Trophoblast cell (in vitro differentiated cells and primary cell): Measurements from ENCODE around the gene HMHB1. TPM values are rescaled to one million over a fixed set of nuclear protein-coding genes. Genes with fewer than 3 reads are reported as not detected.

ENCODE experiments used
- DNase-seq, 2 donors: peaks; one replicate each; pipeline ENCODE4 v3.0.0-alpha.2; 2016
- H2AFZ ChIP-seq: 2 replicates; pipeline ENCODE4 v1.6.1; 2013; ENCODE audit warnings: low read length, moderate library complexity, mild to moderate bottlenecking; ENCODE audit not compliant: insufficient read depth, poor library complexity
- H2AK5ac ChIP-seq: 2 replicates; pipeline ENCODE4 v1.6.1; 2013; ENCODE audit warnings: mild to moderate bottlenecking, low read length
- H2BK120ac ChIP-seq: 2 replicates; pipeline ENCODE4 v1.6.1; 2013; ENCODE audit warnings: low read length, mild to moderate bottlenecking, moderate library complexity; ENCODE audit not compliant: insufficient read depth, poor library complexity
- H2BK12ac ChIP-seq: 2 replicates; pipeline ENCODE4 v1.6.1; 2013; ENCODE audit warnings: mild to moderate bottlenecking, low read length, moderate library complexity
- H2BK5ac ChIP-seq: 2 replicates; pipeline ENCODE4 v1.6.1; 2013; ENCODE audit warnings: low read length, low read depth, moderate library complexity, mild to moderate bottlenecking; ENCODE audit not compliant: poor library complexity
- H3K14ac ChIP-seq: 2 replicates; pipeline ENCODE4 v1.6.1; 2013; ENCODE audit warnings: mild to moderate bottlenecking, low read length
- H3K18ac ChIP-seq: 2 replicates; pipeline ENCODE4 v1.6.1; 2013; ENCODE audit warnings: mild to moderate bottlenecking, low read length
- H3K23ac ChIP-seq: 2 replicates; pipeline ENCODE4 v1.6.1; 2013; ENCODE audit warnings: low read length
- H3K27ac ChIP-seq: 2 replicates; pipeline ENCODE4 v1.5.1; 2013; ENCODE audit warnings: low read depth, mild to moderate bottlenecking, inconsistent platforms, low read length, moderate library complexity
- H3K27me3 ChIP-seq: 2 replicates; pipeline ENCODE4 v1.6.1; 2013; ENCODE audit warnings: inconsistent platforms, mild to moderate bottlenecking, low read length, moderate library complexity; ENCODE audit not compliant: insufficient read depth
- H3K36me3 ChIP-seq, 2 experiments: 1 replicate in 1 of 2; 2 replicates in 1 of 2; pipeline ENCODE4 v1.6.1; 2013; ENCODE audit warnings: low read length in 2 of 2, mild to moderate bottlenecking in 2 of 2, moderate library complexity in 1 of 2; ENCODE audit not compliant: insufficient read depth in 2 of 2, control insufficient read depth in 1 of 2
- H3K4ac ChIP-seq: 2 replicates; pipeline ENCODE4 v1.6.1; 2013; ENCODE audit warnings: low read depth, mild to moderate bottlenecking, low read length, moderate library complexity
- H3K4me1 ChIP-seq, 2 experiments: 1 replicate in 1 of 2; 2 replicates in 1 of 2; pipeline ENCODE4 v1.6.1; 2013; ENCODE audit warnings: low read length in 2 of 2, mild to moderate bottlenecking in 2 of 2, moderate library complexity in 1 of 2; ENCODE audit not compliant: insufficient read depth in 2 of 2, control insufficient read depth in 1 of 2
- H3K4me2 ChIP-seq: 2 replicates; pipeline ENCODE4 v1.6.1; 2013; ENCODE audit warnings: inconsistent platforms, mild to moderate bottlenecking, low read length, moderate library complexity
- H3K4me3 ChIP-seq: 2 replicates; pipeline ENCODE4 v1.5.1; 2013; ENCODE audit warnings: mild to moderate bottlenecking, low read depth, low read length, inconsistent platforms
- H3K79me1 ChIP-seq: one replicate; pipeline ENCODE4 v1.6.1; 2013; ENCODE audit warnings: low read length
- H3K79me2 ChIP-seq: 2 replicates; pipeline ENCODE4 v1.6.1; 2013; ENCODE audit warnings: low read length, mild to moderate bottlenecking; ENCODE audit not compliant: control insufficient read depth, insufficient read depth, poor library complexity
- H3K9ac ChIP-seq: 2 replicates; pipeline ENCODE4 v1.6.1; 2013; ENCODE audit warnings: mild to moderate bottlenecking, low read length
- H3K9me3 ChIP-seq: 2 replicates; pipeline ENCODE4 v1.6.1; 2013; ENCODE audit warnings: low read depth, mild to moderate bottlenecking, control low read depth, inconsistent platforms, low read length; ENCODE audit not compliant: insufficient read depth
- H4K12ac ChIP-seq: 2 replicates; pipeline ENCODE4 v1.6.1; 2013; ENCODE audit warnings: low read depth, mild to moderate bottlenecking, low read length, moderate library complexity
- H4K8ac ChIP-seq: 2 replicates; pipeline ENCODE4 v1.6.1; 2013; ENCODE audit warnings: low read depth, mild to moderate bottlenecking, low read length, moderate library complexity
- H4K91ac ChIP-seq: one replicate; pipeline ENCODE4 v1.6.1; 2013; ENCODE audit warnings: low read depth, mild to moderate bottlenecking, low read length, moderate library complexity
- WGBS: extraction: QIAGEN DNeasy Blood & Tissue Kit; methylation state at CpG from one replicate; pipeline ENCODE4 v1.1.7; 2013; ENCODE audit warnings: missing lambda C conversion rate; ENCODE audit not compliant: insufficient read length, insufficient coverage; ENCODE audit errors: extremely low coverage; 5-methylcytosine and 5-hydroxymethylcytosine counted together
- polyA plus RNA-seq: library from polyadenylated mRNA; stranded (reverse); fragments of 200-250 nt; gene quantifications from 2 replicates; pipeline ENCODE4 v1.2.3, GENCODE V29; 2013

Gene HMHB1
- not detected in 2 replicates for polyA plus RNA-seq

- no peak within 1 kb of the TSS for H3K27ac ChIP-seq
- no peak within 1 kb of the TSS for H3K4me3 ChIP-seq
- H2AK5ac ChIP-seq: no peak within 1 kb of the TSS
- H2AFZ ChIP-seq: no peak within 1 kb of the TSS
- H3K79me2 ChIP-seq: no peaks in the 10 kb centered on the region
- no peak within 1 kb of the TSS for H3K23ac ChIP-seq
- no CpG with 5 or more reads among the region's 16 CpGs for WGBS
- no peak within 1 kb of the TSS for H4K91ac ChIP-seq
- no peak within 1 kb of the TSS for H3K18ac ChIP-seq
- H3K4ac ChIP-seq: no peak within 1 kb of the TSS
- H3K14ac ChIP-seq: no peak within 1 kb of the TSS
- H4K8ac ChIP-seq: no peak within 1 kb of the TSS
- H3K9me3 ChIP-seq: no peaks in the 10 kb centered on the region
- no peak within 1 kb of the TSS for H3K9ac ChIP-seq
- no peak within 1 kb of the TSS for H2BK5ac ChIP-seq
- H3K4me1 ChIP-seq: no peaks in the 10 kb centered on the region
- H3K79me1 ChIP-seq: no peaks in the 10 kb centered on the region
- no peak for DNase-seq
- H2BK120ac ChIP-seq: no peak within 1 kb of the TSS
- H2BK12ac ChIP-seq: no peak within 1 kb of the TSS
- H4K12ac ChIP-seq: no peak within 1 kb of the TSS
- H3K27me3 ChIP-seq: no peaks in the 10 kb centered on the region
- no peaks in the 10 kb centered on the region for H3K36me3 ChIP-seq
- no peak within 1 kb of the TSS for H3K4me2 ChIP-seq
Observed at GRCh38 chr5:143812085-143812705, at the start of gene HMHB1. Gene HMHB1 (plus strand): TSS chr5:143812161.

DNA sequence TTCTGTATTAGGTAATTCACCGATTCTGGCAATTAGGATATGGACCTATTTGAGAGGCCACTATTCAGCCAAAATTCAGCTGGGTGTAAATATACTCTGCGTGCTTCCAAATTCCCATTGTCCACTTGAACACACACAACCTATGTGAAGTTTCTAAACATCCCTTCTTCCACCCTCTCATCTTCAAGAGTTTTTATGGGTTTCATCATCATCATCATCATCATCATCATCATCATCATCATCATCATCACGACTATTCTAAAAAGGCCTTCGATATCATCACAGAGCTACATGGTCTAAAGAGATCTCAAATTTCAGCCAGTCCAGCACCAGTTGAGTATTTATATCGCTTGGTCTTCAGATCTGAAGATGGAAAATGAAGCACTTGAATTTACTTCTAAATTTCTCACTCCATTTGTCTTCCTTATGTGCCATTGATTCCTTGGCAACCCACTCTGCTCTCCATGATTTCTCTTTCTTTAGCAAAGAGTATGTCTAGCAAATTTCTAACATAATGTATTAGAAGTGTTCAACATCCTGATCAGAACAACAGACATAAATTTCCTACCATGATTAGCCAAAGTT lies 49.2 kb upstream of the HMHB1 start:
- Histone ChIP-seq H3K79me1 (no peaks in the 10 kb centered on the region), H3K23ac (no peak overlapping the region), H2BK120ac (no peak overlapping the region), H3K9me3 (no peaks in the 10 kb centered on the region), H3K4me2 (no peak overlapping the region), H3K4ac (no peak overlapping the region), H4K12ac (no peak overlapping the region), H2AFZ (no peak overlapping the region), H3K9ac (no peak overlapping the region), H2BK5ac (no peak overlapping the region), H4K91ac (no peak overlapping the region), H3K4me3 (no peak overlapping the region), H3K14ac (no peak overlapping the region), H3K27me3 (no peaks in the 10 kb centered on the region), H4K8ac (no peak overlapping the region), H2AK5ac (no peak overlapping the region), H3K27ac (no peak overlapping the region), H3K4me1 (no peaks in the 10 kb centered on the region), H3K36me3 (no peaks in the 10 kb centered on the region), H2BK12ac (no peak overlapping the region), H3K18ac (no peak overlapping the region), H3K79me2 (no peaks in the 10 kb centered on the region)
- no CpG with 5 or more reads among the region's 5 CpGs for whole genome bisulfite sequencing
- DNase-seq: no peak

DNA sequence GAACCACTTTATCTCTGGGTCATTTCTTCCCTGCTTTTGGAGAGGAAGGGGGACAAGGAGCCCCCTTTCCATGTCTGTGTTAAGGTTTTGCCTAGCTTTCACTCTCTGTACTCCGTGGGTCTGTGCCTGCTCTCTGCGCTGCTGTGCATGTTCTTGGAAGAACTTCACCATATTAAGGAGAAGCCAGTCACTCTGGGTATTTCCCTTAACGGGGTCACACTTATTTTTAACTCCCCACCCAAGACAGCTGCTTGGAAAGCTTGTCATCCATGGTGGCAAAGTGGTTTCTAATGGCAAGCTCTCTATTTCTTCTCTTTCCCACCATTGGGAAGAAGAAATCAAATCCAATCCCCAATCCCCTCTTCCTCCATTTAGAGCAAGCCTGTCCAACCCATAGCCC lies 44.8 kb upstream of the HMHB1 start:
- Histone ChIP-seq H3K14ac (no peak overlapping the region), H3K4me1 (no peaks in the 10 kb centered on the region), H2BK5ac (no peak overlapping the region), H3K27ac (no peak overlapping the region), H3K79me2 (no peaks in the 10 kb centered on the region), H3K4me2 (no peak overlapping the region), H2AFZ (no peak overlapping the region), H3K4me3 (no peak overlapping the region), H2BK12ac (no peak overlapping the region), H4K91ac (no peak overlapping the region), H3K23ac (no peak overlapping the region), H3K9me3 (no peaks in the 10 kb centered on the region), H3K79me1 (no peaks in the 10 kb centered on the region), H2AK5ac (no peak overlapping the region), H4K8ac (no peak overlapping the region), H3K4ac (no peak overlapping the region), H3K27me3 (no peaks in the 10 kb centered on the region), H4K12ac (no peak overlapping the region), H3K18ac (no peak overlapping the region), H2BK120ac (no peak overlapping the region), H3K36me3 (no peaks in the 10 kb centered on the region), H3K9ac (no peak overlapping the region)
- WGBS: no CpG with 5 or more reads among the region's 3 CpGs
- no peak for DNase-seq

DNA sequence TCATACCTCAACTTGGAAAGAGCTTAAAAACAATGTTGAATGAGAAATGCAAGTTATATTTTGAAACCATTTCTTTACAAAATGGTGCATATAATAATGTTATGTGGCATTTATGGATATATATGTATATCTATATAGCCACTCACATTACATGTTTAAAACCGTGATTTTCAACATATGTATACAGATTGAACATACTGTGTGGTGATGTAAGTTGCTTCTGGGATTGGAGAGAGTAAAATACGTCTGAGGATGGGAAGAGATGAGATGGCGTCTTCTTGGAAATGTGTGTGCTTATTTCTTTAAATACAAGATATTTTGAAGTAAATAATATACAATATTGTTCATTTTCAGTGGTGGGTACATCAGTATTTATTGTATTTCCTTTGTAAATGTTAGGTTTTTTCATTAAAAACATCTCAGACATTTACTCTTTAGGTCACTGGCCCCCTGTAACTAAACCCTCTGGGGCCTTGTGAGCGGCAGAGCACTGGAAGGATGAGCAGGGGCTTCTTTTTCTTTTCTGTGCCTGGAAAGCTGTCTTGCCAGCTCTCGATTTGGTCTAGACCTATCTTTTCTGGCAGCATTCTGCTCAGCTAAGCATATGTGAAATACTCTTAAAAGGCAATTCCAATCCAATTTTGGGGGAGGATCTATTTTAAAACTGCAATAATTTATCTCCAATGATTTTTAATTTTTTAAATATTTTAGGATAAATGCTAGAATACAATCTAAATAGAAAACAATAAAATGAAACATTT lies 42.8 kb upstream of the HMHB1 start:
- no peak overlapping the region for H4K12ac ChIP-seq
- no CpG with 5 or more reads among the region's 5 CpGs for WGBS
- no peak overlapping the region for H3K4me2 ChIP-seq
- DNase-seq: no peak
- H3K79me1 ChIP-seq: no peaks in the 10 kb centered on the region
- H4K91ac ChIP-seq: no peak overlapping the region
- no peak overlapping the region for H2BK12ac ChIP-seq
- H3K9ac ChIP-seq: no peak overlapping the region
- no peak overlapping the region for H3K4ac ChIP-seq
- no peaks in the 10 kb centered on the region for H3K79me2 ChIP-seq
- H2AFZ ChIP-seq: no peak overlapping the region
- H2BK120ac ChIP-seq: no peak overlapping the region
- no peak overlapping the region for H3K27ac ChIP-seq
- no peak overlapping the region for H3K4me3 ChIP-seq
- no peak overlapping the region for H3K18ac ChIP-seq
- H3K4me1 ChIP-seq: peaks cover 2% of the 10 kb centered on the region in 2 experiments
- no peak overlapping the region for H3K14ac ChIP-seq
- H3K9me3 ChIP-seq: no peaks in the 10 kb centered on the region
- no peaks in the 10 kb centered on the region for H3K36me3 ChIP-seq
- H3K23ac ChIP-seq: no peak overlapping the region
- no peaks in the 10 kb centered on the region for H3K27me3 ChIP-seq
- no peak overlapping the region for H4K8ac ChIP-seq
- H2BK5ac ChIP-seq: no peak overlapping the region
- H2AK5ac ChIP-seq: no peak overlapping the region
